ENCODE data around the gene CNTN6. TPM values are rescaled to one million over a fixed set of nuclear protein-coding genes. Genes with fewer than 3 reads are reported as not detected.
"Not testable (repeated sequence)": the region's sequence is repeated elsewhere in the genome, so short reads cannot be mapped to it uniquely, and the experiment has no call there.

CNTN6 gene
- total RNA-seq, 2 donors from 2014 or later, result not detected

DNA sequence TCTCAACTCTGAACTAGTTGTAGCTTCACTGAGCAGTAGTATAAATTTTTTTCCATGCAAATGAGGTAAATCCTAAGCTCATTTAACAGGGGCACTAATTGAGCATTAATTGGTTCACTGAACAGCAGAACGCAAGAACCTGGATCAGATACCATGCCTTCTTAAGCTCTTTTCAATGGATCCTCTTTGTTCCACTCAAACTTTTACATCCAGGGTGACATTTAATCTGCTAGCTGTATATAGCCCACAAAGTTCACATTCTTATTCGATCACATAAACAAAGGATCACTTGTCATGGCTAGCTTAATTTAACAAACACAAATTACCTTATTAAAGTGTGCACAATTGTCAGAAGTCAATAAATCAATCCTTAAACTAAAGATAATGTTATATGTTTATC is 281.6 kb downstream of the CNTN6 start:
- H3K4me1 ChIP-seq (ENCODE audit: control insufficient read depth in 1 of 2, low read depth in 2 of 2), result no peaks in the 10 kb centered on the region
- ATAC-seq (ENCODE audit: insufficient number of reproducible peaks, low FRiP score, low read depth) (no peak), DNase-seq (ENCODE audit: low spot score) (no peak)
- TF ChIP-seq, protein P1, sequence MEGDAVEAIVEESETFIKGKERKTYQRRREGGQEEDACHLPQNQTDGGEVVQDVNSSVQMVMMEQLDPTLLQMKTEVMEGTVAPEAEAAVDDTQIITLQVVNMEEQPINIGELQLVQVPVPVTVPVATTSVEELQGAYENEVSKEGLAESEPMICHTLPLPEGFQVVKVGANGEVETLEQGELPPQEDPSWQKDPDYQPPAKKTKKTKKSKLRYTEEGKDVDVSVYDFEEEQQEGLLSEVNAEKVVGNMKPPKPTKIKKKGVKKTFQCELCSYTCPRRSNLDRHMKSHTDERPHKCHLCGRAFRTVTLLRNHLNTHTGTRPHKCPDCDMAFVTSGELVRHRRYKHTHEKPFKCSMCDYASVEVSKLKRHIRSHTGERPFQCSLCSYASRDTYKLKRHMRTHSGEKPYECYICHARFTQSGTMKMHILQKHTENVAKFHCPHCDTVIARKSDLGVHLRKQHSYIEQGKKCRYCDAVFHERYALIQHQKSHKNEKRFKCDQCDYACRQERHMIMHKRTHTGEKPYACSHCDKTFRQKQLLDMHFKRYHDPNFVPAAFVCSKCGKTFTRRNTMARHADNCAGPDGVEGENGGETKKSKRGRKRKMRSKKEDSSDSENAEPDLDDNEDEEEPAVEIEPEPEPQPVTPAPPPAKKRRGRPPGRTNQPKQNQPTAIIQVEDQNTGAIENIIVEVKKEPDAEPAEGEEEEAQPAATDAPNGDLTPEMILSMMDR (IDR thresholded peaks at IDR 0.05), result no peak
- H3K27me3 ChIP-seq (replicated peaks; ENCODE audit: insufficient read depth), result no peaks in the 10 kb centered on the region
- no peak overlapping the region for H3K4me3 ChIP-seq
- H3K36me3 ChIP-seq, result no peaks in the 10 kb centered on the region
- H3K9me3 ChIP-seq, result no peaks in the 10 kb centered on the region
- H3K27ac ChIP-seq, result no peak overlapping the region

GRCh38 chr3:1375145-1375544 is 282.3 kb downstream of the CNTN6 start:
- Histone ChIP-seq H3K9me3 (no peaks in the 10 kb centered on the region), H3K36me3 (no peaks in the 10 kb centered on the region), H3K27ac (no peak overlapping the region), H3K27me3 (replicated peaks; ENCODE audit: insufficient read depth) (no peaks in the 10 kb centered on the region), H3K4me3 (no peak overlapping the region), H3K4me1 (ENCODE audit: control insufficient read depth in 1 of 2, low read depth in 2 of 2) (no peaks in the 10 kb centered on the region)
- TF ChIP-seq, protein P1 (IDR thresholded peaks at IDR 0.05), result no peak
- ATAC-seq (ENCODE audit: insufficient number of reproducible peaks, low FRiP score, low read depth) (no peak), DNase-seq (ENCODE audit: low spot score) (no peak)

- DNase-seq (ENCODE audit: low spot score) (no peak), ATAC-seq (ENCODE audit: insufficient number of reproducible peaks, low FRiP score, low read depth) (no peak)
- no peaks in the 10 kb centered on the region for H3K36me3 ChIP-seq
- H3K4me1 ChIP-seq (ENCODE audit: control insufficient read depth in 1 of 2, low read depth in 2 of 2), result no peaks in the 10 kb centered on the region
- no peak overlapping the region for H3K4me3 ChIP-seq
- no peak overlapping the region for H3K27ac ChIP-seq
- no peaks in the 10 kb centered on the region for H3K27me3 ChIP-seq (replicated peaks; ENCODE audit: insufficient read depth)
- TF ChIP-seq, protein P1 (IDR thresholded peaks at IDR 0.05), result no peak
- H3K9me3 ChIP-seq, result no peaks in the 10 kb centered on the region
Observed at GRCh38 chr3:1380926-1381646, 288.3 kb downstream of the CNTN6 start.

DNA sequence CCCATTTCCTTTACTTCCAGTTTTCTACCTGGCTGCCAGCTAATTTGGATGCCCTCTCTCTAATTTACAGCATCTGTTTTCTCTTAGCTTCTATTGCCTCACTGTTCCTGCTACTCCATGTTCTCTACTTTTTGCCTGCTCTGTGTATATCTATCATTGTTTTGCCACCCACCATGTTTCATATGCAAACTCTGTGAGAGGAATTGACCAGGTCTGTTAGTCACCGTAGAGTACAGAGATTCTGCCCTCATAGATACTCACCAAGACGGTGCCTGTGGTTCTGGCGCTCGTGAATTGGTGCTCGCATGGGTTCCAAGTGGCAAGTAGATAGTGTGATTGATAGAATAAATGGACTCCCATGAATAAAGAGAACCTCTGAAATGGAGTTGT is 288.8 kb downstream of the CNTN6 start:
- TF ChIP-seq, protein P1 (IDR thresholded peaks at IDR 0.05), result no peak
- Histone ChIP-seq H3K27ac (no peak overlapping the region), H3K9me3 (no peaks in the 10 kb centered on the region), H3K27me3 (replicated peaks; ENCODE audit: insufficient read depth) (no peaks in the 10 kb centered on the region), H3K4me3 (no peak overlapping the region), H3K36me3 (no peaks in the 10 kb centered on the region), H3K4me1 (ENCODE audit: control insufficient read depth in 1 of 2, low read depth in 2 of 2) (no peaks in the 10 kb centered on the region)
- ATAC-seq (ENCODE audit: insufficient number of reproducible peaks, low FRiP score, low read depth) (no peak), DNase-seq (ENCODE audit: low spot score) (no peak)

- not testable (repeated sequence) for H3K4me3 ChIP-seq; DNase-seq (ENCODE audit: low spot score); ATAC-seq (ENCODE audit: insufficient number of reproducible peaks, low FRiP score, low read depth); H3K36me3 ChIP-seq; H3K27ac ChIP-seq; H3K27me3 ChIP-seq (replicated peaks; ENCODE audit: insufficient read depth); H3K9me3 ChIP-seq; H3K4me1 ChIP-seq (ENCODE audit: control insufficient read depth in 1 of 2, low read depth in 2 of 2)
Observed at GRCh38 chr3:1387396-1387905, 294.6 kb downstream of the CNTN6 start.

GRCh38 chr3:1394188-1394587 is 301.4 kb downstream of the CNTN6 start:
- DNase-seq (ENCODE audit: low spot score), result no peak
- H3K27ac ChIP-seq, result no peak overlapping the region

More at GRCh38 chr3:1394188-1394587, 301.4 kb downstream of the CNTN6 start:
- Histone ChIP-seq H3K27me3 (replicated peaks; ENCODE audit: insufficient read depth) (no peaks in the 10 kb centered on the region), H3K36me3 (no peaks in the 10 kb centered on the region), H3K9me3 (no peaks in the 10 kb centered on the region), H3K4me1 (ENCODE audit: control insufficient read depth in 1 of 2, low read depth in 2 of 2) (no peaks in the 10 kb centered on the region), H3K4me3 (no peak overlapping the region)
- no peak for ATAC-seq (ENCODE audit: insufficient number of reproducible peaks, low FRiP score, low read depth)
- TF ChIP-seq, protein P1 (IDR thresholded peaks at IDR 0.05), result no peak
